ENCODE measurements around the gene CYP2A7. TPM values are rescaled to one million over a fixed set of nuclear protein-coding genes. Genes with fewer than 3 reads are reported as not detected.
"Not testable (repeated sequence)": the region's sequence is repeated elsewhere in the genome, so short reads cannot be mapped to it uniquely, and the experiment has no call there.

CYP2A7 gene
- polyA plus RNA-seq, 1 donor from 2014 or later: not detected

DNA sequence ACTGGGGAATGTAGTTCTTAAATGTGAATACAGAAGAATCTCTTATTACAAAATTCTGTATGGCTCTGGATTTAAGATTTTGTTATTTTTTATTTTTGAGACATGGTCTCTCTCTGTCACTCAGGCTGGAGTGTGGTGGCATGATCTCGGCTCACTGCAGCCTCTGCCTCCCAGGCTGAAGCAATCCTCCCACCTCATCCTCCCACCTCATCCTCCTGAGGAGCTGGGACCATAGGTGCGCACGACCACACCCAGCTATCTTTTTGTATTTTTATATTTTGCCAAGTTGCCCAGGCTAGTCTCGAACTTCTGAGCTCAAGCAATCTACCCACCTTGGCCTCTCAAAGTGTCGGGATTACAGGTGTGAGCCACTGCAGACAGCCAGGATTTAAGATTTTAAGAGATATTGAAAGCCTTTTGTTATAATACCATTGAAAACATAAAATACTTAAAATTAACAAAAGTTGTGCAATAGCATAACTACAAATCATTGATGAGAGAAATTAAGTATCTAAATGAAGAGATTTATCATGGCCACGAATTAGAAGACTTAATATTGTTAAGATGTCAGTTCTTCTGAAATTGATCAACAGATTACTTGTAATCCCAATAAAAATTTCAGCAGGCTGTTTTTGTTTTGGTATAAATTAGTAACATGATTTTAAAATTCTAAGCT is 45.1 kb downstream of the CYP2A7 start:
- Histone ChIP-seq H3K4me2 (ENCODE audit: low read length) (no peak overlapping the region), H3K27me3 (ENCODE audit: insufficient read depth, low read depth, low read length) (no peaks in the 10 kb centered on the region), H3K27ac (ENCODE audit: low read length) (no peak overlapping the region), H2AFZ (ENCODE audit: low read depth, low read length) (no peak overlapping the region), H3K79me2 (replicated peaks; ENCODE audit: insufficient read depth, low read length) (no peaks in the 10 kb centered on the region), H3K9me3 (ENCODE audit: low read length) (no peaks in the 10 kb centered on the region), H4K20me1 (ENCODE audit: insufficient read depth) (no peaks in the 10 kb centered on the region), H3K4me3 (ENCODE audit: low read length) (no peak overlapping the region), H3K9ac (ENCODE audit: low read length) (no peak overlapping the region), H3F3A (ENCODE audit: insufficient read depth, low read length, poor library complexity, severe bottlenecking) (no peaks in the 10 kb centered on the region), H3K36me3 (ENCODE audit: insufficient read depth, low read length) (no peaks in the 10 kb centered on the region), H3K9me2 (ENCODE audit: insufficient read depth, low read length) (no peaks in the 10 kb centered on the region)
- TF ChIP-seq EZH2 (IDR thresholded peaks at IDR 0.05; ENCODE audit: borderline replicate concordance, insufficient read depth, low read length, poor library complexity, severe bottlenecking) (no peak), POLR2AphosphoS5 (IDR thresholded peaks at IDR 0.05) (no peak), TAF1 (IDR thresholded peaks at IDR 0.05; ENCODE audit: low read depth) (no peak), REST (IDR thresholded peaks at IDR 0.05; ENCODE audit: borderline replicate concordance) (no peak), EP300 (conservative IDR thresholded peaks at IDR 0.05; ENCODE audit: poor library complexity, severe bottlenecking) (no peak), MXI1 (conservative IDR thresholded peaks at IDR 0.05; ENCODE audit: poor library complexity, severe bottlenecking) (no peak), CTCF (IDR thresholded peaks at IDR 0.05; ENCODE audit: poor library complexity, severe bottlenecking) (no peak), SMC3 (conservative IDR thresholded peaks at IDR 0.05; ENCODE audit: poor library complexity) (no peak), RAD21 (conservative IDR thresholded peaks at IDR 0.05) (no peak)

DNA sequence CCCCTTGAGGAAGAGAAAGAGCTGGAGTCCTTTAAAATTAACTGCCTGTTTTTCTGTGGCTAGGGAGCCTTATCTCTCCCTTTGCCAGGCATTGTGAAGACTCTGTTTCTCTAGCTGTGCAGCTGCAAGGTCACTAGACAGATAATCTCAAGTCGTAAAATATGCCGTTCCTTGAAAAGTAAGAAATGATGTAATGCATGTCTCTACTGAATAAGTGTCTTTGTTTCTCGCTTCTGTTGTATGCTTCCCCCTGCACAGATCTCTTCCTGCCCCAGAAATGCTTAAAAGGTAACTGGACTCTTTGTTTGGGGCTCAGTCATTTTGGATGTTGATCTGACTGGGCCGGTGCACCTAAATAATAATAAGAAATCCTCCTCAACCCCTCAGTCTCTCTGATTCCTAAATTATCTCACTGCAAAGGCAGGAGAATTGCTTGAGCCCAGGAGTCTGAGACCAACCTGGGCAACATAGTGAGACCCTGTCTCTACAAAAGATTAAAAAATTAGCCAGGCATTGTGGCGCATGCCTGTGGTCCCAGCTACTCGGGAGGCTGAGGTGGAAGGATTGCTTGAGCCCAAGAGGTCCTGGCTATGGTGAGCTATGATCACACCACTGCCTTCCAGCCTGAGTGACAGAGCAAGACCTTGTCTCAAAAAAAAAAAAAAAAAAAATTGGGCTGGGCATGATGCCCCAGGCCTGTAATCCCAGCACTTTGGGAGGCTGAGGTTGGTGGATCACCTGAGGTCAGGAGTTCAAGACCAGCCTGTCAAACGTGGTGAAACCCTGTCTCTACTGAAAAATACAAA is 48.1 kb downstream of the CYP2A7 start:
- not testable (repeated sequence) for H2AFZ ChIP-seq (ENCODE audit: low read depth, low read length); H3K27me3 ChIP-seq (ENCODE audit: insufficient read depth, low read depth, low read length); H3K79me2 ChIP-seq (replicated peaks; ENCODE audit: insufficient read depth, low read length); H4K20me1 ChIP-seq (ENCODE audit: insufficient read depth); H3K4me3 ChIP-seq (ENCODE audit: low read length); H3K27ac ChIP-seq (ENCODE audit: low read length); H3K9me3 ChIP-seq (ENCODE audit: low read length); H3K4me2 ChIP-seq (ENCODE audit: low read length); H3F3A ChIP-seq (ENCODE audit: insufficient read depth, low read length, poor library complexity, severe bottlenecking); H3K9ac ChIP-seq (ENCODE audit: low read length); H3K9me2 ChIP-seq (ENCODE audit: insufficient read depth, low read length); H3K36me3 ChIP-seq (ENCODE audit: insufficient read depth, low read length)

DNA sequence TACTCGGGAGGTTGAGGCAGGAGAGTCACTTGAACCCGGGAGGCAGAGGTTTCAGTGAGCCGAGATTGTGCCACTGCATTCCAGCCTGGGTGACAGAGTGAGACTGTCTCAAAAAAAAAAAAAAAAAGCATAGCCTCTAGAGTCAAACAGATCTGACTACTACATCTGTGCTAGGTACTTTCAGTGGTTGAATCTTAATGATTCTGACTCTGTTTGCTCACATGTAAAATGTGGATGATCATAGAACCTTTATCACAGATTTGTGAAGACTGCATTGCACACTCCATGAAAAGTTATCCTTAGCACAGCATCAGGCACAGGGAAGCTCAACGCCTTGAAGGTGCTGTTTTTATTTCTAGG is 49.6 kb downstream of the CYP2A7 start:
- H3K27me3 ChIP-seq (ENCODE audit: insufficient read depth, low read depth, low read length): not testable (repeated sequence)

More for the DNA sequence above, 49.6 kb downstream of the CYP2A7 start:
- not testable (repeated sequence) for H3K9ac ChIP-seq (ENCODE audit: low read length); H3K4me3 ChIP-seq (ENCODE audit: low read length); H3K79me2 ChIP-seq (replicated peaks; ENCODE audit: insufficient read depth, low read length); H3F3A ChIP-seq (ENCODE audit: insufficient read depth, low read length, poor library complexity, severe bottlenecking); H4K20me1 ChIP-seq (ENCODE audit: insufficient read depth); H3K36me3 ChIP-seq (ENCODE audit: insufficient read depth, low read length); H2AFZ ChIP-seq (ENCODE audit: low read depth, low read length); H3K9me3 ChIP-seq (ENCODE audit: low read length); H3K27ac ChIP-seq (ENCODE audit: low read length); H3K4me2 ChIP-seq (ENCODE audit: low read length); H3K9me2 ChIP-seq (ENCODE audit: insufficient read depth, low read length)

Data from neural cell (in vitro differentiated cells).